ENCODE measurements around the gene PDCD2L. TPM values are rescaled to one million over a fixed set of nuclear protein-coding genes. Genes with fewer than 3 reads are reported as not detected.

The PDCD2L gene
- total and polyA plus RNA-seq, 10 of the 15 experiments (the other 5 are each of a cell fraction or from before 2014, with no cell fraction given): 7.2 to 41.3 (median 26.9) TPM

DNA sequence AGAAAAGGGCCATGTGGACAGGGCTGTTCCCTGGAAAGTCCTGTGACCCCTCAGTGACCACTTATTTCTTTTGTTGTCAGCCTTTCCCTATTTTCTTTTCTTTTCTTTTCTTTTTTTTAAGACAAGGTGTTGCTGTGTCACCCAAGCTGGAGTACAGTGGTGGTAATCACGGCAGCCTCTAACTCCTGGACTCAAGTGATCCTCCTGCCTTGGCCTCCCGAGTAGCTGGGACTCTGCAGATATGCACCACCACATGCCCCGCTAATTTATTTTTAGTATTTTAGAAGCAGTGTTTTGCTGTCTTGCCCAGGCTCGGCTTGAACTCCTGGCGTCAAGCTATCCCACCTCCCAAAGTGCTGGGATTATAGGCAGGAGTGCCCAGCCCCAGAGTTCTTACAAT lies 40.3 kb upstream of the PDCD2L start:
- H3K9me3 ChIP-seq (replicated peaks; ENCODE audit: control insufficient read depth, insufficient read depth, low read length): no peaks in the 10 kb centered on the region
- FAIRE-seq (no peak), DNase-seq (ENCODE audit: low read depth, low spot score) (no peak), ATAC-seq (no peak)
- H3K27ac ChIP-seq (ENCODE audit: control insufficient read depth, insufficient read depth): no peak overlapping the region
- peaks cover 6 to 19% of the 10 kb centered on the region in 2 experiments for H3K36me3 ChIP-seq (ENCODE audit: control insufficient read depth in 2 of 2, insufficient read depth in 2 of 2, low read length in 1 of 2)
- WGBS (ENCODE audit: insufficient coverage, insufficient replicate concordance, low lambda C conversion rate, missing lambda C conversion rate): 73% methylated on average over 5 of the region's 5 CpGs
- H3K4me1 ChIP-seq (ENCODE audit: control insufficient read depth, insufficient read depth, low read length): peaks cover 24% of the 10 kb centered on the region
- H3K79me2 ChIP-seq (ENCODE audit: control insufficient read depth, insufficient read depth, low read length): peaks cover 44% of the 10 kb centered on the region
- H4K20me1 ChIP-seq (ENCODE audit: control insufficient read depth, insufficient read depth): peaks cover 4% of the 10 kb centered on the region; the same call in 1 of the 2 replicates
- no TSS peak for BruUV-seq (replicated peaks)
- CTCF ChIA-PET: interaction anchor here (0.9 kb wide), 1 partner anchor 17 kb away, joined by 3 read pairs; no protein-coding TSS in a partner anchor
- in situ Hi-C loops (cut with MboI): no loop called here
- H3K9ac ChIP-seq (ENCODE audit: control insufficient read depth, insufficient read depth, low read length): no peak overlapping the region
- POLR2A ChIA-PET: no interaction called here
- SMC1A ChIA-PET (ENCODE audit: uncharacterized antibody, unreplicated experiment): interaction anchor here (1.2 to 1.6 kb wide), 3 partner anchors 21 to 68 kb away, joined by 3 to 5 read pairs (median 3); no protein-coding TSS in a partner anchor
- TF ChIP-seq PAX5 (IDR thresholded peaks at IDR 0.05; ENCODE audit: borderline replicate concordance, low read depth, low read length): no peak
- no peak for TF ChIP-seq RAD51 (IDR thresholded peaks at IDR 0.05)
- TF ChIP-seq IRF4 (IDR thresholded peaks at IDR 0.05; ENCODE audit: low read depth, low read length): no peak
- no peak for TF ChIP-seq ZBED1 (IDR thresholded peaks at IDR 0.05; ENCODE audit: borderline replicate concordance)
- no peak for TF ChIP-seq LARP7 (IDR thresholded peaks at IDR 0.05)
- no peak for TF ChIP-seq CBFB (IDR thresholded peaks at IDR 0.05; ENCODE audit: low read depth)
- TF ChIP-seq, protein P1, sequence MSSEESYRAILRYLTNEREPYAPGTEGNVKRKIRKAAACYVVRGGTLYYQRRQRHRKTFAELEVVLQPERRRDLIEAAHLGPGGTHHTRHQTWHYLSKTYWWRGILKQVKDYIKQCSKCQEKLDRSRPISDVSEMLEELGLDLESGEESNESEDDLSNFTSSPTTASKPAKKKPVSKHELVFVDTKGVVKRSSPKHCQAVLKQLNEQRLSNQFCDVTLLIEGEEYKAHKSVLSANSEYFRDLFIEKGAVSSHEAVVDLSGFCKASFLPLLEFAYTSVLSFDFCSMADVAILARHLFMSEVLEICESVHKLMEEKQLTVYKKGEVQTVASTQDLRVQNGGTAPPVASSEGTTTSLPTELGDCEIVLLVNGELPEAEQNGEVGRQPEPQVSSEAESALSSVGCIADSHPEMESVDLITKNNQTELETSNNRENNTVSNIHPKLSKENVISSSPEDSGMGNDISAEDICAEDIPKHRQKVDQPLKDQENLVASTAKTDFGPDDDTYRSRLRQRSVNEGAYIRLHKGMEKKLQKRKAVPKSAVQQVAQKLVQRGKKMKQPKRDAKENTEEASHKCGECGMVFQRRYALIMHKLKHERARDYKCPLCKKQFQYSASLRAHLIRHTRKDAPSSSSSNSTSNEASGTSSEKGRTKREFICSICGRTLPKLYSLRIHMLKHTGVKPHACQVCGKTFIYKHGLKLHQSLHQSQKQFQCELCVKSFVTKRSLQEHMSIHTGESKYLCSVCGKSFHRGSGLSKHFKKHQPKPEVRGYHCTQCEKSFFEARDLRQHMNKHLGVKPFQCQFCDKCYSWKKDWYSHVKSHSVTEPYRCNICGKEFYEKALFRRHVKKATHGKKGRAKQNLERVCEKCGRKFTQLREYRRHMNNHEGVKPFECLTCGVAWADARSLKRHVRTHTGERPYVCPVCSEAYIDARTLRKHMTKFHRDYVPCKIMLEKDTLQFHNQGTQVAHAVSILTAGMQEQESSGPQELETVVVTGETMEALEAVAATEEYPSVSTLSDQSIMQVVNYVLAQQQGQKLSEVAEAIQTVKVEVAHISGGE (CRISPR knock-in tag; IDR thresholded peaks at IDR 0.05): no peak
- no peak for TF ChIP-seq SMC3 (IDR thresholded peaks at IDR 0.05; ENCODE audit: borderline replicate concordance, low read length)
- TF ChIP-seq, protein P2, sequence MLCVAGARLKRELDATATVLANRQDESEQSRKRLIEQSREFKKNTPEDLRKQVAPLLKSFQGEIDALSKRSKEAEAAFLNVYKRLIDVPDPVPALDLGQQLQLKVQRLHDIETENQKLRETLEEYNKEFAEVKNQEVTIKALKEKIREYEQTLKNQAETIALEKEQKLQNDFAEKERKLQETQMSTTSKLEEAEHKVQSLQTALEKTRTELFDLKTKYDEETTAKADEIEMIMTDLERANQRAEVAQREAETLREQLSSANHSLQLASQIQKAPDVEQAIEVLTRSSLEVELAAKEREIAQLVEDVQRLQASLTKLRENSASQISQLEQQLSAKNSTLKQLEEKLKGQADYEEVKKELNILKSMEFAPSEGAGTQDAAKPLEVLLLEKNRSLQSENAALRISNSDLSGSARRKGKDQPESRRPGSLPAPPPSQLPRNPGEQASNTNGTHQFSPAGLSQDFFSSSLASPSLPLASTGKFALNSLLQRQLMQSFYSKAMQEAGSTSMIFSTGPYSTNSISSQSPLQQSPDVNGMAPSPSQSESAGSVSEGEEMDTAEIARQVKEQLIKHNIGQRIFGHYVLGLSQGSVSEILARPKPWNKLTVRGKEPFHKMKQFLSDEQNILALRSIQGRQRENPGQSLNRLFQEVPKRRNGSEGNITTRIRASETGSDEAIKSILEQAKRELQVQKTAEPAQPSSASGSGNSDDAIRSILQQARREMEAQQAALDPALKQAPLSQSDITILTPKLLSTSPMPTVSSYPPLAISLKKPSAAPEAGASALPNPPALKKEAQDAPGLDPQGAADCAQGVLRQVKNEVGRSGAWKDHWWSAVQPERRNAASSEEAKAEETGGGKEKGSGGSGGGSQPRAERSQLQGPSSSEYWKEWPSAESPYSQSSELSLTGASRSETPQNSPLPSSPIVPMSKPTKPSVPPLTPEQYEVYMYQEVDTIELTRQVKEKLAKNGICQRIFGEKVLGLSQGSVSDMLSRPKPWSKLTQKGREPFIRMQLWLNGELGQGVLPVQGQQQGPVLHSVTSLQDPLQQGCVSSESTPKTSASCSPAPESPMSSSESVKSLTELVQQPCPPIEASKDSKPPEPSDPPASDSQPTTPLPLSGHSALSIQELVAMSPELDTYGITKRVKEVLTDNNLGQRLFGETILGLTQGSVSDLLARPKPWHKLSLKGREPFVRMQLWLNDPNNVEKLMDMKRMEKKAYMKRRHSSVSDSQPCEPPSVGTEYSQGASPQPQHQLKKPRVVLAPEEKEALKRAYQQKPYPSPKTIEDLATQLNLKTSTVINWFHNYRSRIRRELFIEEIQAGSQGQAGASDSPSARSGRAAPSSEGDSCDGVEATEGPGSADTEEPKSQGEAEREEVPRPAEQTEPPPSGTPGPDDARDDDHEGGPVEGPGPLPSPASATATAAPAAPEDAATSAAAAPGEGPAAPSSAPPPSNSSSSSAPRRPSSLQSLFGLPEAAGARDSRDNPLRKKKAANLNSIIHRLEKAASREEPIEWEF (IDR thresholded peaks at IDR 0.05; ENCODE audit: insufficient replicate concordance, low read depth, low read length): no peak
- no peak for TF ChIP-seq SP1 (IDR thresholded peaks at IDR 0.05; ENCODE audit: low read depth, low read length)
- no peak for TF ChIP-seq HDAC2 (IDR thresholded peaks at IDR 0.05)
- no peak for TF ChIP-seq ZNF24 (IDR thresholded peaks at IDR 0.05)
- no peak for TF ChIP-seq IKZF2 (IDR thresholded peaks at IDR 0.05)
- TF ChIP-seq MTA2 (IDR thresholded peaks at IDR 0.05; ENCODE audit: low read depth): no peak
- no peak for TF ChIP-seq MEF2A (IDR thresholded peaks at IDR 0.05; ENCODE audit: insufficient read depth, low read depth, low read length)
- no peak for TF ChIP-seq EGR1 (IDR thresholded peaks at IDR 0.05; ENCODE audit: borderline replicate concordance in 1 of 2, low read depth in 2 of 2, low read length in 2 of 2)
- no peak for TF ChIP-seq ZNF217 (IDR thresholded peaks at IDR 0.05)
- no peak for TF ChIP-seq CREM (IDR thresholded peaks at IDR 0.05; ENCODE audit: low read depth)
- intact Hi-C loops (cut with micrococcal nuclease; ENCODE audit: unreplicated experiment): no loop called here
- H3K27me3 ChIP-seq (replicated peaks in 1 of 2; ENCODE audit: control insufficient read depth in 2 of 2, insufficient read depth in 2 of 2, low read length in 1 of 2): no peaks in the 10 kb centered on the region
- no peak overlapping the region for H2AFZ ChIP-seq (ENCODE audit: control insufficient read depth, low read depth, low read length)
- peak overlapping the region; percentile 73; the same call in 1 of the 2 replicates for H3K4me3 ChIP-seq
- no peak overlapping the region for H3K4me2 ChIP-seq (ENCODE audit: control insufficient read depth, insufficient read depth)
- RAD21 ChIA-PET (ENCODE audit: unreplicated experiment): no interaction called here
